ENCODE results near the gene KANSL2.
A peak's percentile ranks its signal among the peaks of the same experiment; 100 is the strongest.
"Not testable (repeated sequence)": the region's sequence is repeated elsewhere in the genome, so short reads cannot be mapped to it uniquely, and the experiment has no call there.

KANSL2 gene

DNA sequence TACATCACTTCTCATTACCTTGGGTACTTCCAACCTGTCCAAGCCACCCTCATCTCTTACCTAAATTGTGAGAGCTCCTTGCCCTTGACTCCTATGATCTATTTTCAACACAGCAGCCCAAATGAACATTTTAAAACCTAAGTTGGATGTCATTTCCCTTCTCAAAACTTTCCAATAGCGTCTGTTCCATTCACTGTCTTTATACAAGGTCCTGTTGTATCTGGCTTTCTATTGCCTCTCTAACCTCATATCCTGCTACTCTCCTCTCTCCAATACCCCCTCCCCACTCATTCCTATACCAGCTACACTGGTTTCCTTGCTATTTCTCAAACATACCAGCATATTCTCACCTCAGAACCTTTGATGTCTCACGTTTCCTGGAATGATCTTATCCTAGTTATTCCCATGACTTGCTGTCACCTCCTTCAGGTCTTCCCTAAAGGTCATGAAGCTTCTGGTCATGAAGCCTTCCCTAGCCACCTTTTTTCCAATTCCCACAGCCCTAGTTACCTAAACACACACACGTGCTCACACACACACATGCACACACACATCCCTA is 4.1 kb upstream of the KANSL2 start:
- FAIRE-seq (no peak), DNase-seq (ENCODE audit: insufficient read length, low spot score) (no peak)

DNA sequence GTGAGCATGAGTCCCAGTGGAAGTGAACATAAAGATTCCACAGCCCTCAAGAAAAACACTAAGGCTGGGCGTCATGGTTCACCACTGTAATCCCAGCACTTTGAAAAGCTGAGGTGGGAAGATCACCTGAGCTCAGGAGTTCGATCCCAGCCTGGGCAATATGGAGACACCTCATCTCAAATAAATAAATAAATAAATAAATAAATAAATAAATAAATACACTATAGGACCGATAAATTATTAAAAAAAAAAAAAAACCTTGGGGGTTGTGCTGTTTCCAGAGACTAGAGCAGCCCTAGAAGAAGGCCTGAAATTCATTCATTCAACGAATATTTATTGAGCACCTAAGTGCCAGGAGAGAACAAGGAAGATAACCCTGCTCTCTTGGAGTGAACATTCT is 1.5 kb upstream of the KANSL2 start:
- FAIRE-seq (no peak), DNase-seq (ENCODE audit: insufficient read length, low spot score) (no peak)

GRCh38 chr12:48682927-48683326 is 889 bp upstream of the KANSL2 start:
- peak; percentile 23 for FAIRE-seq

DNA sequence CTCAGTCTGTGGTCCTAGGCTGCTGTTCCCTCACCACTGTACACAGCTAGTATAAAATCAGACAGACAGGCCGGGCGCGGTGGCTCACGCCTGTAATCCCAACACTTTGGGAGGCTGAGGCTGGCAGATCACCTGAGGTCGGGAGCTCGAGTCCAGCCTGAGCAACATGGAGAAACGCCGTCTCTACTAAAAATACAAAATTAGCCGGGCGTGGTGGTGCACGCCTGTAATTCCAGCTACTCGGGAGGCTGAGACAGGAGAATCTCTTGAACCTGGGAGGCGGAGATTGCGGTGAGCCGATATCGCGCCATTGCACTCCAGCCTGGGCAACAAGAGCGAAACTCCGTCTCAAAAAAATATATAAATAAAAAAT is 481 bp upstream of the KANSL2 start:
- not testable (repeated sequence) for FAIRE-seq; DNase-seq (ENCODE audit: insufficient read length, low spot score)

More at GRCh38 chr12:48682927-48683326, 889 bp upstream of the KANSL2 start:
- DNase-seq (ENCODE audit: insufficient read length, low spot score) = no peak

- DNase-seq (ENCODE audit: insufficient read length, low spot score) = peak; percentile 6
- FAIRE-seq = peak; percentile 45
Observed at GRCh38 chr12:48681399-48681709, 684 bp downstream of the KANSL2 start.

- no peak for FAIRE-seq
Observed at GRCh38 chr12:48680861-48681260, 1.2 kb downstream of the KANSL2 start.

GRCh38 chr12:48678551-48679185 is 3.4 kb downstream of the KANSL2 start:
- FAIRE-seq (no peak), DNase-seq (ENCODE audit: insufficient read length, low spot score) (no peak)

More at GRCh38 chr12:48680861-48681260, 1.2 kb downstream of the KANSL2 start:
- DNase-seq (ENCODE audit: insufficient read length, low spot score) = no peak

- no peak for DNase-seq (ENCODE audit: insufficient read length, low spot score)
- FAIRE-seq = no peak
Observed at GRCh38 chr12:48671231-48671856, 10.7 kb downstream of the KANSL2 start.

- FAIRE-seq (no peak), DNase-seq (ENCODE audit: insufficient read length, low spot score) (no peak)
Observed at GRCh38 chr12:48668996-48669395, 13.0 kb downstream of the KANSL2 start.

DNA sequence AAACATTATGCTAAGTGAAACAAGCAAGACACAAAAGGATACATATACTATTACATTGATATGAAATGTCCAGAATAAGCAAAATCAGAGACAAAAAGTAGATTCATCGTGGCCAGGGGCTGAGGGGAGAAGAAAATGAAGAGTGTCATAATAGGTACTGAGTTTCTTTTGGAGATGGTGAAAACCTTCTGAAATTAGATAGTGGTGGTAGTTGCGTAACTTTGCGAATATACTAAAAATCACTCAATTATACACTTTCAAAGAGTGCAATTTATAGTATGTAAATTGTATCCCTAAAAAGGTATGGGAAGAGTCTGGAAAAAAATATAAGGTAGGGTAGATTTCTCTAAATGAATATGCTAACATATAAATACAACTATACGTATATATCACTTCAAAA is 22.2 kb downstream of the KANSL2 start:
- DNase-seq (ENCODE audit: insufficient read length, low spot score) (no peak), FAIRE-seq (no peak)

GRCh38 chr12:48651681-48652080 is 30.4 kb downstream of the KANSL2 start:
- no peak for FAIRE-seq
- no peak for DNase-seq (ENCODE audit: insufficient read length, low spot score)

DNA sequence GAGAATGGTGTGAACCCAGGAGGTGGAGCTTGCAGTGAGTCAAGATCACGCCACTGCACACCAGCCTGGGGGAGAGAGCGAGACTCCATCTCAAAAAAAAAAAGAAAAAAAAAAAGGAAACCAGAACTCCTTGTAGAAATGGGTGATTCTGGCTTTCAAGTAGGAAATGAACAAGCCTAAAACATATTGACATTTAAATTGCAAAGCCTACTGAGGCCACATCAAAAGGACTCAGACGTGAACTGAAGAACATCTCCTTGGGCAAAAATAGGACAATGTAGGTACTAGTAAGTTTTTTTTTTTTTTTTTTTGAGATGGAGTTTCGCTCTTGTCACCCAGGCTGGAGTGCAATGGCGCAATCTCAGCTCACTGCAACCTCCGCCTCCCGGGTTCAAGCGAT is 36.7 kb downstream of the KANSL2 start:
- FAIRE-seq = not testable (repeated sequence)

GRCh38 chr12:48643011-48643410 is 39.0 kb downstream of the KANSL2 start:
- no peak for DNase-seq (ENCODE audit: insufficient read length, low spot score)
- FAIRE-seq = no peak

More for the DNA sequence above, 36.7 kb downstream of the KANSL2 start:
- DNase-seq (ENCODE audit: insufficient read length, low spot score) = not testable (repeated sequence)

GRCh38 chr12:48641752-48642555 is 40.1 kb downstream of the KANSL2 start:
- FAIRE-seq; DNase-seq (ENCODE audit: insufficient read length, low spot score): not testable (repeated sequence)

- FAIRE-seq = no peak
- no peak for DNase-seq (ENCODE audit: insufficient read length, low spot score)
Observed at GRCh38 chr12:48640854-48641253, 41.2 kb downstream of the KANSL2 start.

DNA sequence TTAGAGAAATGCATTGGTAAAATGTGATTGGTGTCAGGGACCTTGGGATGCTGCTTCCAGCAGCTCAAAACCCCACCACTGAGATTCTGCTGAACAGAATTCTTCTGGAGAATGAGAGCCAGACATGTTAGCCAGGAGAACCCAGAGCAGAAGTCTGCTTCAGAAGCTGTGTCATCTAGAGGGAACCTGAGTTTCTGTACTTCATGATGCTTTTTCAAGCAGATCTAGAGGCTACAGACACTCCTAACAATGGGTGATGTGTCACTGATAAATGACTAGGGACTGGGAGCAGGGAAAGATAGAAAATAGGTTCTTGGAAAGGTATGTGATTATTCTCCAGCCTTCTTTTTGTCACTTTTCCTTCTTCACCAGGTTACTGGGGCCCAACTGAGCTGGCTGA is 41.6 kb downstream of the KANSL2 start:
- no peak for FAIRE-seq
- DNase-seq (ENCODE audit: insufficient read length, low spot score) = no peak

- no peak for DNase-seq (ENCODE audit: insufficient read length, low spot score)
- no peak for FAIRE-seq
Observed at GRCh38 chr12:48631071-48631470, 51.0 kb downstream of the KANSL2 start.

DNA sequence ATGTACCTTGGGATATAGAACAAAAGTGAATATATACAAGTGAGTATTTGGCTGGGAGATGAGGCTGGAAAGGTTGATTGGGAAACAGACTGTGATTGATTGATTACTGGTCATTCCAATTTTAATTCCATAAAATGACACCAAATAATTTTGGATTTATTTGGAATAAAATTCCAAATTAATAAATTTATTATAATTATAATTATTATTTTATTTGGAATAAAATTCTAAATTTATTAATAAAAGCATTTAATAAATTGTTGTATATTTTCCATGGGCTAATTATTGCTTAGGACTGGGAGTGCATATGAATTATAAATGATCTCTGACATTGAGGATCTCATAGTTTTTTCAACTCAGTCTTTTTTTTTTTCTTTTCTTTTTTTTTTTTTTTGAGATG is 51.7 kb downstream of the KANSL2 start:
- no peak for DNase-seq (ENCODE audit: insufficient read length, low spot score)
- FAIRE-seq = no peak

GRCh38 chr12:48629541-48629940 is 52.5 kb downstream of the KANSL2 start:
- FAIRE-seq (no peak), DNase-seq (ENCODE audit: insufficient read length, low spot score) (no peak)

GRCh38 chr12:48627556-48627955 is 54.5 kb downstream of the KANSL2 start:
- no peak for FAIRE-seq
- no peak for DNase-seq (ENCODE audit: insufficient read length, low spot score)

- FAIRE-seq; DNase-seq (ENCODE audit: insufficient read length, low spot score): not testable (repeated sequence)
Observed at GRCh38 chr12:48622997-48623396, 59.0 kb downstream of the KANSL2 start.

All from GM19239 (cell line).